ENCODE results near the gene DELE1. TPM values are rescaled to one million over a fixed set of nuclear protein-coding genes. Genes with fewer than 3 reads are reported as not detected.

DELE1 gene
- total and polyA plus RNA-seq, 7 donors: 34.2 to 88.3 (median 52.6) TPM

- Histone ChIP-seq H3K9me3 (no peaks in the 10 kb centered on the region), H3K27ac (no peak overlapping the region), H3K27me3 (no peaks in the 10 kb centered on the region), H3K36me3 (no peaks in the 10 kb centered on the region), H3K4me3 (no peak overlapping the region), H3K4me1 (peaks cover 0 to 12% (median 2%) of the 10 kb centered on the region in 4 donors)
- WGBS, 2 donors: 45 to 63% methylated on average over 3 of the region's 3 CpGs
- intact Hi-C loops (cut with DNase I): loop anchor here (5.0 kb wide), 1 partner anchor 86 kb away; the partner anchor contains the start of gene PCDH1
- DNase-seq: no peak
- TF ChIP-seq EP300 (IDR thresholded peaks at IDR 0.05) (no peak), POLR2AphosphoS5 (IDR thresholded peaks at IDR 0.05) (no peak), POLR2A (IDR thresholded peaks at IDR 0.05) (no peak), CTCF (IDR thresholded peaks at IDR 0.05) (no peak)
Measured at GRCh38 chr5:141963701-141964100, 40.0 kb downstream of the DELE1 start.

- no peak for TF ChIP-seq CTCF (IDR thresholded peaks at IDR 0.05)
- TF ChIP-seq POLR2AphosphoS5 (IDR thresholded peaks at IDR 0.05): no peak
- TF ChIP-seq POLR2A (IDR thresholded peaks at IDR 0.05): no peak
- no peak for TF ChIP-seq EP300 (IDR thresholded peaks at IDR 0.05)
- Histone ChIP-seq H3K36me3 (no peaks in the 10 kb centered on the region), H3K27ac (no peak overlapping the region), H3K9me3 (no peaks in the 10 kb centered on the region), H3K4me3 (no peak overlapping the region), H3K4me1 (peaks cover 0 to 15% (median 8%) of the 10 kb centered on the region in 4 donors), H3K27me3 (no peaks in the 10 kb centered on the region)
- intact Hi-C loops (cut with DNase I): loop anchor here (5.0 kb wide), 1 partner anchor 43 kb away; the partner anchor contains the start of gene DELE1
- 78 to 79% methylated on average over 7 of the region's 7 CpGs for WGBS, 2 donors
- DNase-seq: no peak
Measured at GRCh38 chr5:141965071-141965470, 41.4 kb downstream of the DELE1 start.

DNA sequence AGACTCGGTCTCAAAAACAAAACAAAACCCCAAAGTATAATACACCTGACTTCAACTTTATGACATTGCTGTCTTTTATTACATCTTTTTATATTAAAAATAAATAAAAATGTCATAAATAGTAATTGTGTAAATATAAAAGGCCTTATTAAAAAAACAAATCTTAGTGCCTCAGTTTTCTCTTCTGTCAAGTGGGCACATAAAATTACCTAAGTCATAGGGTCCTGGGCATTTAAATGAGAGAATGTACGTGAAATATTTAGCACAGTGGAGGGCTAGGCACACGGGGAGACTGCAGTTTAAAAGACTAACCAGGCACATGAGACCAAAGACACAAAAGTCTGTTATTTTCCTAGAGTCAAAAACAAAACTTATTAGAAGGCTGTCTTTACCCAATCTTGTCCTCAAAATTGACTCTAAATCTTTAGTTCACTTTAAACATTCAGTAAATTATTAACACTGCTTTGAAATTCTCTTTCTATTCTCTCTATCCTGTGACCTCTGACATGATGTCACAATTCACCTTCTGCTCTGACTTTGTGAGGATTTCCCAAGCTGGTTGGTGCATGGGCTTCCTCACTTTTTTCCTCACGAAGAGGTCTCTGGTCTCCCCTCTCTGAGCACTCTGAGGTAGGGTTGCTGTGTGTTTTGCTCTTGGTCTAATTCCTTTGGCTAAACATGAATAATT, 42.7 kb downstream of the DELE1 start:
- Histone ChIP-seq H3K4me3 (no peak overlapping the region), H3K9me3 (no peaks in the 10 kb centered on the region), H3K27me3 (no peaks in the 10 kb centered on the region), H3K36me3 (no peaks in the 10 kb centered on the region), H3K4me1 (peaks cover 0 to 22% (median 20%) of the 10 kb centered on the region in 4 donors), H3K27ac (no peak overlapping the region)
- TF ChIP-seq EP300 (IDR thresholded peaks at IDR 0.05) (no peak), CTCF (IDR thresholded peaks at IDR 0.05) (no peak), POLR2A (IDR thresholded peaks at IDR 0.05) (no peak), POLR2AphosphoS5 (IDR thresholded peaks at IDR 0.05) (no peak)
- no peak for DNase-seq
- WGBS, 2 donors: 88 to 91% methylated on average over 4 of the region's 4 CpGs
- intact Hi-C loops (cut with DNase I): loop anchor here (5.0 kb wide), 1 partner anchor 44 kb away; the partner anchor contains the start of gene DELE1

- no peaks in the 10 kb centered on the region for H3K9me3 ChIP-seq
- H3K4me1 ChIP-seq: peaks cover 0 to 22% (median 20%) of the 10 kb centered on the region in 4 donors
- intact Hi-C loops (cut with DNase I): loop anchor here (5.0 kb wide), 1 partner anchor 45 kb away; the partner anchor contains the start of gene DELE1
- 92 to 97% methylated on average over 2 of the region's 2 CpGs for WGBS, 2 donors
- no peaks in the 10 kb centered on the region for H3K27me3 ChIP-seq
- H3K4me3 ChIP-seq: no peak overlapping the region
- peaks cover 0 to 4% (median 0%) of the 10 kb centered on the region in 4 donors for H3K36me3 ChIP-seq
- TF ChIP-seq POLR2A (IDR thresholded peaks at IDR 0.05) (no peak), CTCF (IDR thresholded peaks at IDR 0.05) (no peak), EP300 (IDR thresholded peaks at IDR 0.05) (no peak), POLR2AphosphoS5 (IDR thresholded peaks at IDR 0.05) (no peak)
- H3K27ac ChIP-seq: no peak overlapping the region
- DNase-seq: no peak
Measured at GRCh38 chr5:141966963-141967333, 43.3 kb downstream of the DELE1 start.

All from sigmoid colon (tissue), 7 donors.